A549 (cell line): ENCODE measurements around the gene ELMO2. TPM values are rescaled to one million over a fixed set of nuclear protein-coding genes. Genes with fewer than 3 reads are reported as not detected.

ENCODE experiments used
- ATAC-seq, 2 experiments: fragments of 200-7000 bp in 1 of 2; fragments of >200 bp in 1 of 2; cut with Nextera tagmentation in 1 of 2; cut with Tn5 transposase in 1 of 2; 3 replicates each; pipeline versions ENCODE4 v1.8.0 to v1.9.1; 2018 to 2020; ENCODE audit warnings: mild to moderate bottlenecking in 1 of 2, moderate library complexity in 1 of 2
- CTCF ChIA-PET: fragments of 300-600 bp; sonication (Branson Sonifier 250); formaldehyde crosslinking; extraction: SDS; loops from one replicate; lab custom pipeline; 2021; ENCODE audit warnings: antibody characterized with exemption, inconsistent platforms; lab: Yijun Ruan, JAX
- POLR2A ChIA-PET: fragments of 350-600 bp; formaldehyde crosslinking; extraction: SDS; loops from one replicate; lab custom pipeline; 2021; ENCODE audit warnings: antibody characterized with exemption, inconsistent platforms; lab: Yijun Ruan, JAX
- DNase-seq, 2 experiments: peaks; one replicate each; pipeline versions ENCODE4 v3.0.0 to v3.0.0-alpha.2; 2011 to 2016; ENCODE audit warnings: low read depth in 1 of 2, low spot score in 1 of 2
- FAIRE-seq: peaks from 2 replicates; lab custom pipeline; 2011; peaks lifted over from hg19 to GRCh38; lab: Jason Lieb, UNC
- H3K27ac ChIP-seq, 2 experiments: fragments of >200 bp; sonication (Bioruptor Twin); formaldehyde crosslinking; 3 replicates each; pipeline ENCODE4 v1.5.1; 2016 to 2017
- H3K4me1 ChIP-seq: fragments of >200 bp; sonication (Bioruptor Twin); formaldehyde crosslinking; 3 replicates; pipeline ENCODE4 v1.6.1; 2016
- H3K4me2 ChIP-seq: fragments of >200 bp; sonication (Bioruptor Twin); formaldehyde crosslinking; 3 replicates; pipeline ENCODE4 v1.6.1; 2016
- H3K4me3 ChIP-seq: fragments of >200 bp; sonication (Bioruptor Twin); formaldehyde crosslinking; 3 replicates; pipeline ENCODE4 v1.5.1; 2016
- H3K9me3 ChIP-seq: fragments of >200 bp; sonication (Bioruptor Twin); formaldehyde crosslinking; 3 replicates; pipeline ENCODE4 v1.6.1; 2016
- CHD4 ChIP-seq: fragments of 200-600 bp; sonication (generic); IDR thresholded peaks from 2 replicates; pipeline ENCODE4 v1.6.1; 2016; ENCODE audit warnings: antibody characterized with exemption, mild to moderate bottlenecking, borderline replicate concordance
- EHF ChIP-seq: fragments of 250-450 bp; sonication (Bioruptor Pico); IDR thresholded peaks from 2 replicates; pipeline ENCODE4 v1.5.0; 2020; ENCODE audit warnings: mild to moderate bottlenecking
- EHMT2 ChIP-seq: fragments of 200-600 bp; sonication (generic); IDR thresholded peaks from 2 replicates; pipeline ENCODE4 v1.6.1; 2016; ENCODE audit warnings: antibody characterized with exemption, low read depth, mild to moderate bottlenecking, moderate library complexity
- EP300 ChIP-seq, 2 experiments: fragments of >200 bp; sonication (Bioruptor Twin); formaldehyde crosslinking; IDR thresholded peaks; 2 replicates in 1 of 2; 3 replicates in 1 of 2; pipeline ENCODE4 v1.6.1; 2016 to 2017
- FOSB ChIP-seq: fragments of 250-450 bp; sonication (Bioruptor Pico); IDR thresholded peaks from 2 replicates; pipeline ENCODE4 v1.5.0; 2020; ENCODE audit warnings: mild to moderate bottlenecking, moderate library complexity
- FOXS1 ChIP-seq: fragments of 250-450 bp; sonication (Bioruptor Pico); IDR thresholded peaks from 2 replicates; pipeline ENCODE4 v1.5.0; 2020; ENCODE audit warnings: mild to moderate bottlenecking, moderate library complexity
- HDAC2 ChIP-seq: fragments of 200-600 bp; sonication (generic); IDR thresholded peaks from 2 replicates; pipeline ENCODE4 v1.6.1; 2016
- HOXB5 ChIP-seq: fragments of 250-450 bp; sonication (Bioruptor Pico); IDR thresholded peaks from 2 replicates; pipeline ENCODE4 v1.5.0; 2020; ENCODE audit warnings: mild to moderate bottlenecking, moderate library complexity
- JUN ChIP-seq, 2 experiments: fragments of >200 bp; sonication (Bioruptor Twin); formaldehyde crosslinking; IDR thresholded peaks; 2 replicates in 1 of 2; 3 replicates in 1 of 2; pipeline ENCODE4 v1.6.1; 2016 to 2017
- KDM5A ChIP-seq: fragments of 200-600 bp; sonication (generic); IDR thresholded peaks from 2 replicates; pipeline ENCODE4 v1.6.1; 2016; ENCODE audit warnings: antibody characterized with exemption, mild to moderate bottlenecking
- PHF8 ChIP-seq: fragments of 200-600 bp; sonication (generic); IDR thresholded peaks from 2 replicates; pipeline ENCODE4 v1.6.1; 2016; ENCODE audit warnings: low read depth, mild to moderate bottlenecking, antibody characterized with exemption, moderate library complexity, borderline replicate concordance
- POLR2A ChIP-seq: IDR thresholded peaks from 2 replicates; pipeline ENCODE4 v1.6.1; 2012; ENCODE audit warnings: mild to moderate bottlenecking, low read length
- RAD21 ChIP-seq, 2 experiments: fragments of >200 bp in 1 of 2; sonication (Bioruptor Twin) in 1 of 2; formaldehyde crosslinking in 1 of 2; IDR thresholded peaks in 1 of 2; conservative IDR thresholded peaks in 1 of 2; 2 replicates in 1 of 2; 3 replicates in 1 of 2; pipeline ENCODE4 v1.6.1; 2012 to 2018; ENCODE audit warnings: inconsistent platforms in 1 of 2
- RARB ChIP-seq: fragments of 250-450 bp; sonication (Bioruptor Pico); IDR thresholded peaks from 2 replicates; pipeline ENCODE4 v1.8.0; 2021; ENCODE audit warnings: mild to moderate bottlenecking, moderate library complexity
- RCOR1 ChIP-seq: fragments of 150-350 bp; IDR thresholded peaks from 2 replicates; pipeline ENCODE4 v1.6.1; 2014; ENCODE audit warnings: antibody characterized with exemption, low read length, low read depth
- RNF2 ChIP-seq: fragments of 200-600 bp; sonication (generic); IDR thresholded peaks from 2 replicates; pipeline ENCODE4 v1.6.1; 2016; ENCODE audit warnings: low read depth, mild to moderate bottlenecking, antibody characterized with exemption, moderate library complexity, borderline replicate concordance
- ZNF302 ChIP-seq: fragments of 250-450 bp; sonication (Bioruptor Pico); IDR thresholded peaks from 2 replicates; pipeline ENCODE4 v1.9.0; 2021; ENCODE audit warnings: inconsistent platforms, mild to moderate bottlenecking, moderate library complexity
- WGBS: methylation state at CpG from one replicate; pipeline ENCODE4 v1.1.6; 2017; ENCODE audit errors: missing lambda C conversion rate; 5-methylcytosine and 5-hydroxymethylcytosine counted together
- polyA plus RNA-seq, 4 experiments: library from polyadenylated mRNA; depleted of rRNA in 3 of 4; stranded (reverse); fragments of >200 nt; fragmentation: RNase III in 1 of 4; extraction: RNeasy Plus Mini Kit Qiagen cat#74134 plus additional on column Dnase treatment in 1 of 4; gene quantifications; 2 replicates in 3 of 4; 3 replicates in 1 of 4; pipeline ENCODE4 v1.2.3, GENCODE V29; 2011 to 2017
- TF ChIP-seq, protein P1 (sequence below): fragments of >200 bp; sonication (Bioruptor Twin); formaldehyde crosslinking; IDR thresholded peaks from 3 replicates; pipeline ENCODE4 v1.6.1; 2016
- TF ChIP-seq, protein P2 (sequence below): IDR thresholded peaks from 2 replicates; pipeline ENCODE4 v1.6.1; 2012
- TF ChIP-seq, protein P3 (sequence below): IDR thresholded peaks from 2 replicates; pipeline ENCODE4 v1.6.1; 2012; ENCODE audit warnings: low read depth, borderline replicate concordance
- TF ChIP-seq, protein P4 (sequence below): fragments of 200-600 bp; sonication (generic); IDR thresholded peaks from 2 replicates; pipeline ENCODE4 v1.6.1; 2016; ENCODE audit warnings: antibody characterized with exemption, mild to moderate bottlenecking, moderate library complexity
- TF ChIP-seq, protein P5 (sequence below): IDR thresholded peaks from 2 replicates; pipeline ENCODE4 v1.6.1; 2012

The ELMO2 gene
- polyA plus RNA-seq, 2 of the 4 experiments (the other 2 are of a cell fraction), result 23.4 to 25.1 TPM

DNA sequence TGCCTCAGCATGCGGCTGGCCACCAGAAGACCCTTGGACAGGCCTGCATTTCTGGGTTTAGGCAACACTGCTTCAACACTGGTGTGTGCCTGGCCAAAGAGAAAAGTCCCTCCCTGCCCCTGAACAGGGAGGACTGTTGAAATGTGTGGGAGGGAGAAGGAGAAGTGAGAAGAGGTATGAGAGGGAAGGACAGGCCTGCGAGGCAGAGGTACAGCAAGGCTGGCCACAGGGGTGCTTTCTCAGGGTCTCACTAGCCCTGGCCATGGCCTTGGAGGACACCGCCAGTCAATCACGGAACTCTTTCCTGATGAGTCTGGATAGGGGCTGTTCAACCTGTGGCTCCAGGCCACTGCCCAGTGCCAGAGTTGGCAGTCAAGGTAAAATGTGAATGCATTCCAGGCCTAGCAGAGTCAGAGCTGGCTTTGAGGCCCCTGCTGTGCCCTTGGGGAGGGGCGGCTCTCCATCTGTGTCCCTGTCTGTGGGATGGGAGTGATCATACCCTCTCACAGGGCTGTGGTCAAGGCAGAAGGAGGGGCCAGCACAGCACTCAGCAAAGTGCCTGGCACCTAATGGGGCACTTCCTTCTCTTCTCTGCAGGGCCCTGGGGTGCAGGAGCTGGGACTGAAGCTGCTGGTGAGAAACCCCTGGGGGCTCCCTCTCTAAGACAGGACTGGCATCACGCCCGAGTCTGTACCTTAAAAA is 54.9 kb downstream of the ELMO2 start:
- ChIA-PET CTCF (interaction anchor here (1.1 kb wide), 1 partner anchor 13 kb away, joined by 3 read pairs; no protein-coding TSS in a partner anchor), POLR2A (no interaction called here)
- H3K27ac ChIP-seq, result no peak overlapping the region
- TF ChIP-seq EHMT2 (no peak), ZNF302 (CRISPR knock-in tag) (no peak), FOSB (CRISPR knock-in tag) (no peak)
- no peak overlapping the region for H3K4me2 ChIP-seq
- H3K4me1 ChIP-seq, result peaks cover 14% of the 10 kb centered on the region
- ATAC-seq (no peak), DNase-seq (no peak), FAIRE-seq (no peak)
- H3K9me3 ChIP-seq, result no peaks in the 10 kb centered on the region
- WGBS, result 87% methylated on average over 7 of the region's 7 CpGs
- no peak overlapping the region for H3K4me3 ChIP-seq

DNA sequence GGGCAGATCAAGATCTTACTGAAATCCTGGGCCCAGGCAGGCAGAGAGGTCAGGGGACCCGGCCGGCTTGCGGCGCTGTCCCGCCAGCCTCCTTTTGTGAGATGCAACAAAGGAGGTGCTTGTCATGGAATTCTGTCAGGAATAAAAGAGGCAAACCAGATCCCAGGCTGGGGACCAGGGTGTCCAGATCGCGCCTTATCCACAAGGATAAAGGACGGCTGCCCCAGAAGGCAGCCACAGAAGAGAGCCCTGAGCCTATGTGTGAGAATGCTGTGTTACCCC is 55.5 kb downstream of the ELMO2 start:
- CTCF ChIA-PET, result no interaction called here
- POLR2A ChIA-PET, result no interaction called here
- no peak for FAIRE-seq

DNA sequence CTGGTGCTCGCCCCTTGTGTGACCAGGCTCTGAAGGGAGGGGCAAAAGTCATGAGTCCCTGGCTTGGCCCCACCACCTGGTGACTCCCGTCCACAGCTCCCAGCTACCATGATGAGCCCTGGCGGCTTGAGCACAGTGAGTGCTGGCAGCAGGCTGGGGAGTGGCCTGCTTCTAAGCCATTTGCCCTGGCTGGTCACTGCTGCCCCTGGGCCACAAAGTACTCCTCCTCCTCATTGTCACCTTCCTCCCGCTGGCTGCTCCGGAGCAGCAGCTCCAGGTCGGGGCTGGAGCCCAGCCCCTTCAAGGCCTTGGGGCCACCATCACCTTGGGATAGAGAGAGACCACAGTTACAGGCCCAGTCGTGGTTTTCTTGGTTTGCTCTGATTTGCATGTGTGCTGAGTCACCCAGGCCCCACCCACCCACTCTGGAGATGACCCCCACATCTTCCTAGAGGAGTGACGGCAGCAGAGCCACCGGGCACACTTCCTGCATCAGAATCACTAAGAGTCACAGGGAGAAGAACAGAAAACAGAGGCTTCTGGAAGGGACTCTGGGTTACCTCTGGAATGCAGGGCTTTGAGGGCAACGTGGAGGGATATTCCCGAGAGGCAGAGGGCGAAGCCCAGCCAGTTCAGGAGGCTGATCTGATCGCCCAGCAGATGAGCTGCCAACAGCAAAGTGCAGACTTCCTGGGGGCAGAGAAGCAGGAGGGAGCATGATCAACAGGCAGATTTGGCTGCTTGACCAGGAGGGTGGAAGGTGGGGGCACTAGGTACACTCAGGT is 56.0 kb downstream of the ELMO2 start:
- H3K9me3 ChIP-seq, result no peaks in the 10 kb centered on the region
- H3K27ac ChIP-seq, result peak overlapping the region; percentile 49 to 80; a peak in 5 of 6 replicates
- H3K4me3 ChIP-seq, result no peak overlapping the region
- ChIA-PET CTCF (interaction anchor here (0.6 to 5.1 kb wide), 10 partner anchors 9 to 363 kb away, joined by 3 to 27 read pairs (median 11); no protein-coding TSS in a partner anchor), POLR2A (no interaction called here)
- H3K4me2 ChIP-seq, result peak overlapping the region; percentile 39
- 63% methylated on average over 11 of the region's 13 CpGs for WGBS
- H3K4me1 ChIP-seq, result peaks cover 14% of the 10 kb centered on the region
- ATAC-seq, result peak in 1 of 2 experiments; percentile 33; a peak in 3 of 6 replicates
- FAIRE-seq, result no peak
- DNase-seq, result peak in 1 of 2 experiments; percentile 62
- TF ChIP-seq, protein P1, sequence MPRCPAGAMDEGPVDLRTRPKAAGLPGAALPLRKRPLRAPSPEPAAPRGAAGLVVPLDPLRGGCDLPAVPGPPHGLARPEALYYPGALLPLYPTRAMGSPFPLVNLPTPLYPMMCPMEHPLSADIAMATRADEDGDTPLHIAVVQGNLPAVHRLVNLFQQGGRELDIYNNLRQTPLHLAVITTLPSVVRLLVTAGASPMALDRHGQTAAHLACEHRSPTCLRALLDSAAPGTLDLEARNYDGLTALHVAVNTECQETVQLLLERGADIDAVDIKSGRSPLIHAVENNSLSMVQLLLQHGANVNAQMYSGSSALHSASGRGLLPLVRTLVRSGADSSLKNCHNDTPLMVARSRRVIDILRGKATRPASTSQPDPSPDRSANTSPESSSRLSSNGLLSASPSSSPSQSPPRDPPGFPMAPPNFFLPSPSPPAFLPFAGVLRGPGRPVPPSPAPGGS, result no peak
- TF ChIP-seq, protein P2, sequence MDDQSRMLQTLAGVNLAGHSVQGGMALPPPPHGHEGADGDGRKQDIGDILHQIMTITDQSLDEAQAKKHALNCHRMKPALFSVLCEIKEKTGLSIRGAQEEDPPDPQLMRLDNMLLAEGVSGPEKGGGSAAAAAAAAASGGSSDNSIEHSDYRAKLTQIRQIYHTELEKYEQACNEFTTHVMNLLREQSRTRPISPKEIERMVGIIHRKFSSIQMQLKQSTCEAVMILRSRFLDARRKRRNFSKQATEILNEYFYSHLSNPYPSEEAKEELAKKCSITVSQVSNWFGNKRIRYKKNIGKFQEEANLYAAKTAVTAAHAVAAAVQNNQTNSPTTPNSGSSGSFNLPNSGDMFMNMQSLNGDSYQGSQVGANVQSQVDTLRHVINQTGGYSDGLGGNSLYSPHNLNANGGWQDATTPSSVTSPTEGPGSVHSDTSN, result no peak
- TF ChIP-seq RCOR1 (no peak), EP300 (IDR thresholded peaks at IDR 0.05) (no peak), POLR2A (no peak), FOSB (CRISPR knock-in tag) (no peak), ZNF302 (CRISPR knock-in tag) (no peak), HOXB5 (CRISPR knock-in tag) (no peak), RAD21 (conservative IDR thresholded peaks at IDR 0.05 in 1 of 2, IDR thresholded peaks at IDR 0.05 in 1 of 2) (no peak)

More for the DNA sequence above, 55.5 kb downstream of the ELMO2 start:
- DNase-seq (no peak), ATAC-seq (no peak)
- Histone ChIP-seq H3K4me3 (no peak overlapping the region), H3K4me2 (peak overlapping the region; percentile 39; the same call in 1 of the 3 replicates), H3K4me1 (peaks cover 14% of the 10 kb centered on the region)
- WGBS, result 97% methylated on average over 8 of the region's 8 CpGs
- no peak for TF ChIP-seq PHF8
- no peak for TF ChIP-seq RAD21 (conservative IDR thresholded peaks at IDR 0.05 in 1 of 2, IDR thresholded peaks at IDR 0.05 in 1 of 2)
- no peak for TF ChIP-seq RARB (CRISPR knock-in tag)
- TF ChIP-seq HDAC2, result no peak
- TF ChIP-seq, protein P3, sequence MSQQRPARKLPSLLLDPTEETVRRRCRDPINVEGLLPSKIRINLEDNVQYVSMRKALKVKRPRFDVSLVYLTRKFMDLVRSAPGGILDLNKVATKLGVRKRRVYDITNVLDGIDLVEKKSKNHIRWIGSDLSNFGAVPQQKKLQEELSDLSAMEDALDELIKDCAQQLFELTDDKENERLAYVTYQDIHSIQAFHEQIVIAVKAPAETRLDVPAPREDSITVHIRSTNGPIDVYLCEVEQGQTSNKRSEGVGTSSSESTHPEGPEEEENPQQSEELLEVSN, result no peak
- TF ChIP-seq, protein P4, sequence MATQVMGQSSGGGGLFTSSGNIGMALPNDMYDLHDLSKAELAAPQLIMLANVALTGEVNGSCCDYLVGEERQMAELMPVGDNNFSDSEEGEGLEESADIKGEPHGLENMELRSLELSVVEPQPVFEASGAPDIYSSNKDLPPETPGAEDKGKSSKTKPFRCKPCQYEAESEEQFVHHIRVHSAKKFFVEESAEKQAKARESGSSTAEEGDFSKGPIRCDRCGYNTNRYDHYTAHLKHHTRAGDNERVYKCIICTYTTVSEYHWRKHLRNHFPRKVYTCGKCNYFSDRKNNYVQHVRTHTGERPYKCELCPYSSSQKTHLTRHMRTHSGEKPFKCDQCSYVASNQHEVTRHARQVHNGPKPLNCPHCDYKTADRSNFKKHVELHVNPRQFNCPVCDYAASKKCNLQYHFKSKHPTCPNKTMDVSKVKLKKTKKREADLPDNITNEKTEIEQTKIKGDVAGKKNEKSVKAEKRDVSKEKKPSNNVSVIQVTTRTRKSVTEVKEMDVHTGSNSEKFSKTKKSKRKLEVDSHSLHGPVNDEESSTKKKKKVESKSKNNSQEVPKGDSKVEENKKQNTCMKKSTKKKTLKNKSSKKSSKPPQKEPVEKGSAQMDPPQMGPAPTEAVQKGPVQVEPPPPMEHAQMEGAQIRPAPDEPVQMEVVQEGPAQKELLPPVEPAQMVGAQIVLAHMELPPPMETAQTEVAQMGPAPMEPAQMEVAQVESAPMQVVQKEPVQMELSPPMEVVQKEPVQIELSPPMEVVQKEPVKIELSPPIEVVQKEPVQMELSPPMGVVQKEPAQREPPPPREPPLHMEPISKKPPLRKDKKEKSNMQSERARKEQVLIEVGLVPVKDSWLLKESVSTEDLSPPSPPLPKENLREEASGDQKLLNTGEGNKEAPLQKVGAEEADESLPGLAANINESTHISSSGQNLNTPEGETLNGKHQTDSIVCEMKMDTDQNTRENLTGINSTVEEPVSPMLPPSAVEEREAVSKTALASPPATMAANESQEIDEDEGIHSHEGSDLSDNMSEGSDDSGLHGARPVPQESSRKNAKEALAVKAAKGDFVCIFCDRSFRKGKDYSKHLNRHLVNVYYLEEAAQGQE, result no peak
- no peak for TF ChIP-seq JUN (IDR thresholded peaks at IDR 0.05)
- TF ChIP-seq CHD4, result no peak
- TF ChIP-seq, protein P5, sequence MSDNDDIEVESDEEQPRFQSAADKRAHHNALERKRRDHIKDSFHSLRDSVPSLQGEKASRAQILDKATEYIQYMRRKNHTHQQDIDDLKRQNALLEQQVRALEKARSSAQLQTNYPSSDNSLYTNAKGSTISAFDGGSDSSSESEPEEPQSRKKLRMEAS, result no peak
- TF ChIP-seq EHMT2, result no peak
- TF ChIP-seq POLR2A, result no peak
- no peak for TF ChIP-seq EHF
- no peak for TF ChIP-seq FOXS1 (CRISPR knock-in tag)
- no peak for TF ChIP-seq KDM5A
- no peak for TF ChIP-seq RNF2
- TF ChIP-seq, all 56 proteins: peak for 0
- Histone ChIP-seq H3K9me3 (no peaks in the 10 kb centered on the region), H3K27ac (peak overlapping the region; percentile 49 to 80; a peak in 4 of 6 replicates)
